HG03457 (cell line): Measurements from ENCODE around the gene RNF123.
"Not testable (repeated sequence)": the region's sequence is repeated elsewhere in the genome, so short reads cannot be mapped to it uniquely, and the experiment has no call there.

Experiments used
- ATAC-seq: cut with Tn5 transposase; IDR thresholded peaks from one replicate; pipeline ENCODE4 v1.9.1; 2021; ENCODE audit warnings: moderate number of reproducible peaks; ENCODE audit not compliant: unreplicated experiment

The RNF123 gene

DNA sequence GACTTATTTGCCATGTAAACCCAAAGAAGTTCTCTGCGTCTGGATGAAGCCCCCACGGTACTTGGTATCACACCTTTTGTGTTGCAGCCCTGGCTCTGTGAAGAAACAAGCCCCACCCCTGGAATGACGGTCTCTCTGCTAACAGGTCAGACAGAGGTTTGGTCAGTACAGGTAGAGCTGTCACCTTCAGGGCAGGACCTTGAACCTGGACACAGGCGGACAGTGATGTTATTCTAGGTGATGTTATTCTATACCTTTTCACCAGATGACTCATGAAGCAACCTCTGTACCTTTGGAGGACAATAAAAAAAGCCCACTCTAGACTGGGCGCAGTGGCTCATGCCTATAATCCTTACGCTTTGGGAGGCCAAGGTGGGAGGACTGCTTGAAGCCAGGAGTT lies 45.4 kb downstream of the RNF123 start:
- ATAC-seq: no peak

DNA sequence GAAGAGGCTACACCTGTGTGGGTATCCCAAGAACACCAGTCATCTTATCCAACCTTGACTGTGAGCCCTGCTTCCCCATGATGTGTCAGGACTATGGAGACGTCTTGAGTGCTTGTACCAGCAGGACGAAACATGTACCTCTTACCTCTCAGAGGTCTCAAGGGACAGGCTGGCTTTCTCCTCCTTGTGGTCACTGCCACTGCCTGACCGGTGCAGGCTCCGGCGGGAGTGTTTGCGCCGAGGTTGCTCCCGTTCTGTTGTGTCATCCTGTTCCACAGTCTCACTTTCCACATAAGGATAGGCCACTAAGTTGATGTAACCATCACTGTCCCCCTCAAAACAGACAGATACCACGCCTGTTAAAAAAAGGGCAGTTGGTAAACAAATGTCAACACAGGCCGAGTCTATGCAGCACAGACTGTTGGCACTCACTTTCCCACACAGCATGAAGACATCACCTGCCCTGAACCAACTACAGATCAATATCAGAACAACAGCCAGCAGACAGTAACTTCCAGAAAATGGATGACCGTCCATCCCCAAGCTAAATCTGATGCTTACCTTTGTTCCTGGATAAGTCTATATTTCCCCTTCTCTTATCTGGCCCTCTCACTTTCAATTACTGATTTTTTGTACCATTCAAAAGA lies 48.8 kb downstream of the RNF123 start:
- ATAC-seq: no peak

DNA sequence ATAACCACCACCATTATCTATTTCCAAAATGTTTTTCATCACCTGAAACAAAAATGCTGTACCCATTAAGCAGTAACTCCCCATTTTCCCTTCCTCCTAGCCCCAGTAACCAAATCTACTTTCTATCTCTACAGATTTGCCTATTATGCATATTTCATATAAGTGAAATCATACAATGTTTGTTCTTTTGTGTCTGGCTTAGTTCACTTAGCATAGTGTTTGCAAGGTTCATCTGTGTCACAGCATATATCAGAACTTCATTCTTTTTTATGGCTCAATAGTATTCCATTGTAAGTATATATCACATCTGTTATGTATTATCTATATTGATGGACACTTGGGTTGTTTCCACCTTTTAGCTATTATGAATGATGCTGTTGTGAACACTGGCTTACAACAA lies 51.1 kb downstream of the RNF123 start:
- ATAC-seq: no peak

DNA sequence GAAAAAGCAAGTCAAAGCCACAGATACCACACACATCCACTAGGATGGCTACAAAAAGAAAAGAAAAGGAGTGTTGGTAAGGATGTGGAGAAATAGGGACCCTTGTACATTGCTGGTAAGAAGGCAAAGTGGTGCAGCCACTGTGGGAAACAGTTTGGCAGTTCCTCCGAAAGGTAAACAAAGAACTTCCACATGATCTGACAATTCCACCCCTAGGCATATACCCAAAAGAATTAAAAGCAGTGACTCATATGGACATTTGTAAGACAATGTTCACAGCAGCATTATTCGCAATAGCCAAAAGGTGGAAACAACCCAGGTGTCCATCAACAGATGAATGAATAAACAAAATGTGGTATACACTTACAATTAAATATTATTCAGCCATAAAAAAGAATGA lies 56.6 kb downstream of the RNF123 start:
- ATAC-seq: no peak

DNA sequence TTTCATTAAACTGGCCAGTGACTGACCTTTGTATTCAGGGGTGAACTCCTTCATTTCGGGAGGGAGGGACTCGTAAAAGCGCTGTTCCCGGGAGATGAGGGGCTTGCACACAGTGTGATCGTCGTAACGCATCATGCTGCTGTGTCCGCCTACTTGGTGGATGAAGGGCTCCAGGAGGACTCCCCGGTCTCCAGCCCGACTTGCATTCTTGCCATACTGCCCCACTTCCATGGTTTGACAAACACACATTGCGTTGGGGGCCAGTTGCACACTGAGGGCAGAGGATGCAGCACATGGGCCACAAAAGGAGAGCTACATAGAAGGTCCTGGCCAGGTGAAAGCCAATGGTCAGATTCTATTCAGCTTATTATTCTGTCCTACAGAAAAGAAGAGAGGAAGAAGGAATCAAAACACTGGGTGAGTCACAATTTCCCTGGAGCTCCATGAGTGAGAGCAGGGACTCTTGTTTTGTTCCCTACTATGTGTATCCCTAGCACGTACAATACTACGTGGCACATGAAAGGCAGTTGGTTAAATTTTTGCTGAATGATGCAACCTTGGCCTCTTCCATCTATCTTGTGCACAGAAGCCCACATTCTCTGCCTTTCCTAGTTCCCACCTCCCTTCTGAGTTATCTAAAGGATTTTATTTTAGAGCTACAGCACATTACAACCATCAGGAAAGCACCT lies 58.6 kb downstream of the RNF123 start:
- no peak for ATAC-seq

DNA sequence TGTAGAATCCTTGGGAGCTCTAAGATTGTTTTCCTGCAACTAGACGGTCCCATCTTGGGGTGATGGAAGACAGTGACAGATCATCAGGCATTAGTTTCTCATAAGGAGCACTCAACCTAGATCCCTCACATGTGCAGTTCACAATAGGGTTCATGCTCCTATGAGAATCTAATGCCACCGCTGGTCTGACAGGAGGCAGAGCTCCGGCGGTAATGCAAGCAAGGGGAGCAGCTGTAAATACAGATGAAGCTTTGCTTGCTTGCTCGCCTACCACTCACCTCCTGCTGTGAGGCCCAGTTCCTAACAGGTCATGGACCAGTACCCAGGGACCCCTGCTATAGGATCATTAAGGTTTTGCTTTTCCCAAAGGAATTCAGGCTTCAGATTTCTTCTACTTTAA lies 59.5 kb downstream of the RNF123 start:
- ATAC-seq: not testable (repeated sequence)

DNA sequence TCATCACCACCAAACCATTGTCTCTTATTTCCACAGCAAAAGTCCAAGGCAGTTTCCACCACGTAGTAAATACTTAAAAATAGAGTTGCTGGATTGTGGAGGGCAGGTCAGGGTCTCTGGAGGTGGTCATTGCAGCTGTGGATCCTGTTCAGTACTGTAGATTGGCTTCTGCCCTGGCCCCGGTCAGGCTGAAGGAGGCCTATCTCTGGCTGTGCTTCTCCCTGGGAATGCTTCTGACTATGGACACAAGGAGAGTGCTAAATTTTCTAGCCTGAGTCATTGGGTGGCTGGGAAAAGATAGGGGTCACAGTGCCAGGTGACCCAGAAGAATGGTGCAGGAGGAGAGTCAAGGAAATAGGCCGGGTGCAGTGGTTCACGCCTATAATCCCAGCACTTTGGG lies 60.7 kb downstream of the RNF123 start:
- no peak for ATAC-seq

DNA sequence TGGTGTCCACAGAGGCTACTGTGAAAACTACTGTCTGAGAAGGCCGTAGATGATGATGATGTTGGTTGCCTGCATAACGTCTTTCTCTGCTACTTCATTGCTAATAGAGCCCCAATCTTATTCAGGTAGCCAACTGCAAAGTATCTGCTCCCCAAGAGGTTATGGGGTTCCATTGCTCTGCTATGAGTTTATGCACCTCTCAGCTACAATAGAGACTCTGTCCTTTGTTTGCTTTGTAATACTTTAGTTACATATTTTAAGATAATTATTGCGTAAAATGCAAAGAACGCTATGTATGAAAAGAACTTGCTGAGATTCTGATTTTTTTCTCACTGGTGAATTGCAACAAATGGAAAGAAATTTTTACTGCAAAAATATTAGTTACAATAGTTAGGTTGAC lies 62.1 kb downstream of the RNF123 start:
- ATAC-seq: no peak

DNA sequence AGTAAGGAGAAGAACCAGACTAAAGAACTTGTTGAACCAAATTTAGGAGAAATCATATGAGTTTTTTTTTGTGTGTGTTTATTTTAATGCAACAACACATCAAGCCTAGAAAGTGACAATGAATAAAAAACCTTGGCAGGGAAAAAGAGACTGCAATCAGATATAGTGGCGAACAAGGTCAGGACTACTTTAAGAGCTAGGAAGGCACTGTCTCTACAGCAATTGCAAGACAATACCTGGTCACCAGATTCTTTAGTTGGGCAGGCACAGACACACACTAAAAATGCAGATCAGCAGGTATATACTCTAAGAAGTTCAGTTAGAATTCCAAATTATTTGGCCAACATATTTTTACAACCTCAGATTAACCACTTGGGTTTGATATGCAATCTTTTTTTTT lies 65.2 kb downstream of the RNF123 start:
- ATAC-seq: no peak

DNA sequence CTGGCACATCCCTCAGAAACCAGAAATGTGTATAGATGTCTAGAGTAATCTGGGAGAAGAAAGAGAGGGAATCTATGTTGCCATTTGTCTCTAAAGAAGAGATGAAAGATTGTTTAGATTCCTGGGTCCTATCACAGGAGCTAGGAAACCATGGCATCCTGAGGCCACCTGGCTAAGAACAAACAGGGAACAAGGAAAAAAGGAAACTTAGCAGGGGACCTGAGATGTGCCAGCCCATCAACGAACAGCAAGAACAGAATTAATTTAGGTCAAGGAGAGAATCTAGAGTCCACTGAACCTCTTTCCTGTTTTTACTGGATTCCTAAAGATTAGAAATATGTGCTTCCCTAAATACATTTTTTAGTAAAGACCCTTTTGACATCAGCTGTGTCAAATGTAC lies 66.7 kb downstream of the RNF123 start:
- ATAC-seq: no peak

DNA sequence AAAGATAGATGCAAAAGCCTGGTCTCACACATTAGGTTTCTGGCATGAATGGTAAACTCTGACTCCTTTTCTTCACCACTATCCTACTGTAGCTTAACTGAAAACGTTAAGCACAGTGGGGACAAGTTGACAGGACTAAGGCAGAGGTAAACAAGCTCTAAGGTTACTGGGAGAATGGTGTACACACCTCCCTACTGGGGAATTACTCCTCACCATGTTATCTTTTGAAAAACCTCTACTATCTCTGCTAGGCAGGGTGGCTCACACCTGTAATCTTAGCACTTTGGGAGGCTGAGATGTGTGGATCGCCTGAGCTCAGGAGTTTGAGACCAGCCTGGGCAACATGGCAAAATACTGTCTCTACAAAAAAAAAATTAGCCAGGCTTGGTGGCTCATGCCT lies 67.8 kb downstream of the RNF123 start:
- no peak for ATAC-seq

DNA sequence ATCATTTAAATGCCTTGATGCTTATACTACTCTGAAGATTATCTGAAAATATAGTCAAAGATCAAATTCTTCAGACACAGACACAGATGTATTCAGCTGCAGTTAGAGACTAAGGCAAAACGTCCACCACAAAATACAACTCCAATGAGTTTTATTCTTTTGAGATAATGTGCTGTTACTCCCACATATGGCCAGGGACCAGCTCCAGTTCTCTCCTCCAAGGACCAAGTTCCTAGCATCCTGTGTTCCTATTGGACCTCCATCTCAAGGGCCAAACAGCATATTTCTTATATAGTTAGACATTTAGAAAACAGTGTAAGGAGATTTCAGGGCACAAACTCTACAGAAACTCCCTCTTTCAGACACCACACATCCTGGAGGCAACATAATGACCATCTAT lies 69.9 kb downstream of the RNF123 start:
- no peak for ATAC-seq

DNA sequence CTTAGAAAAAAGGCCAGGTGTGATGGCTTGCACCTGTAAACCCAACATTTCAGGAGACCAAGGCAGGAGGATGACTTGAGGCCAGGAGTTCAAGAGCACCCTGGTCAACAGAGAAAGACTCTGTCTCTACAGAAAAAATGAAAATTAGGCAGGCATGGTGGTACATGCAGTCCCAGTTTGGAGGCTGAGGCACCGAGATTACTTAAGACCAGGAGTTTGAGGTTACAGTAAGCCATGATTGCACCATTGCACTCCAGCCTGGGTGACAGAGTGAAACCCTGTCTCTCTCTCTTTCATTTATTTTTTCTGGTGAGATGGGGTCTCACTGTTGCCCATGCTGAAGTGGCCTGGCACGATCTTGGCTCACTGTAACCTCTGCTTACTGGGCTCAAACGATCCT lies 72.3 kb downstream of the RNF123 start:
- ATAC-seq: no peak

DNA sequence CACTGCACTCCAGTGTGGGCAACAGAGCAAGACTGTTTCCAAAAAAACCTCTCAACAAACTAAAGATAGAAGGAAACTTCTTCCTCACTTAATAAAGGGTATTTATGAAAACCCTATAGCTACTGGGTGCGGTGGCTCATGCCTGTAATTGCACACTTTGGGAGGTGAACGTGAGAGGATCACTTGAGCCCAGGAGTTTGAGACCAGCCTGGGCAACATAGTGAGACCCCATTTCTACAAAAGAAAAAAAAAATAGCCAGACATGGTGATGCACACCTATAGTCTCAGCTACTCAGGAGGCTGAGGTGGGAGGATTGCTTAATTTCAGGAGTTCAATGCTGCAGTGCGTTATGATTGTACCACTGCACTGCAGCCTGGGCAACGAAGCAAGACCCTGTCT lies 74.6 kb downstream of the RNF123 start:
- no peak for ATAC-seq

DNA sequence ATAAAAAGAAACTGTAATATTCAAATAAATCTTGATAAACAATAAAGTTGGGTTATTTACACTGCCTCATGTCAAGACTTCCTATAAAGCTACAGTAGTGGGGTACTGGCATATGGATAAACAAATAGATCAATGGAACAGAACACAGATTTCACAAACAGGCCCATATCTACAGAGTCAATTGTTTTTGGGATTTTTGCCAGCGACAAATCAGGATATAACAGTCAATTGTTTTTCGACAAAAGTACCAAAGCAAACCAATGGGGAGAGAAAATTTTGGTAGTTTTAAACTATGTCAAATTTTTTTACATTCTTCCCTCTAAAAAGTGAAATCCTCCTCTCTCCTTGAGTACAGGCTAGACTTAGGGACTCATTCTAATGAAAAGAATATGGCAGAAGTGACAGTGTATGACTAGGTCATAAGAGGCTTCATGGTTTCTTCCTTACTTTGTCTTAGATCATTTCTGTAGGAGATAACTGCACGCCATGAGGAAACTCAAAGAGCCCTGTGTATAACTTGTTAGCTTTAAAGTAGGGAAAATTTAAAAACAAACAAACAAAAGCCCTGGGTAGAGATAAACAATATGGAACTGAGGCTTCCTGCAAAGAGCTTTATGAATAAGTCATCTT lies 80.0 kb downstream of the RNF123 start:
- no peak for ATAC-seq

DNA sequence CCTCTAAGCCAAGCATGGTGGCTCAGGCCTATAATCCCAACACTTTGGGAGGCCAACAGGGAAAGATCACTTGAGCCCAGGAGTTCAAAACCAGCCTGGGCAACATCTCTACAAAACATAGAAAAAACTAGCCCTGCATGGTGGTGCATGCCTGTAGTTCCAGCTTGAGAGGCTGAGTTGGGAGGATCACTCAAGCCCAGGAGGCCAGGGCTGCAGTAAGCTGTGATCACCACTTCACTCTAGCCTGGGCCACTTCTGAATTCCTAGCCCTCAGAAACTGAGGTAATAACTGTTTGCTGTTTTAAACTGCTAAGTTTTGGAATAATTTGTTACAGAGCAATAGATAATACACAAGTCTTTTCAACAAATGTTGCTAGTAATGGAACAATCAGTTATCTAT lies 80.6 kb downstream of the RNF123 start:
- ATAC-seq: no peak
